ENCODE results near the gene IPO8. TPM values are rescaled to one million over a fixed set of nuclear protein-coding genes. Genes with fewer than 3 reads are reported as not detected.

IPO8 gene
- total RNA-seq, 2 donors from 2014 or later: 31.9 to 40.3 TPM

DNA sequence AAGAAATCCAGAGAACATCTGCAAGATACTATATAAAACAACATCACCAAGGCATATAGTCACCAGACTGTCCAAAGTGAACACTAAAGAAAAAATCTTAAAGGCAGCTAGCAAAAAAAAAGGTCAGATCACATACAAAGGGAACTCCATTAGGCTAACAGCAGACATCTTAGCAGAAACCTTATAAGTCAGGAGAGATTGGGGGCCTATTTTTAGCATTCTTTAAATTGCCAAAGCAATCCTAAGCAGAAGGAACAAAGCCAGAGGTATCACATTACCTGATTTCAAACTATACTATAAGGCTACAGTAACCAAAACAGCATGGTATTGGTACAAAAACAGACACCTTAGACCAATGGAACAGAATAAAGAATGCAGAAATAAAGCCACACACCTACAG lies 92.5 kb downstream of the IPO8 start:
- TF ChIP-seq POLR2A (IDR thresholded peaks at IDR 0.05) (no peak), POLR2AphosphoS5 (IDR thresholded peaks at IDR 0.05) (no peak)
- TF ChIP-seq, protein P1, sequence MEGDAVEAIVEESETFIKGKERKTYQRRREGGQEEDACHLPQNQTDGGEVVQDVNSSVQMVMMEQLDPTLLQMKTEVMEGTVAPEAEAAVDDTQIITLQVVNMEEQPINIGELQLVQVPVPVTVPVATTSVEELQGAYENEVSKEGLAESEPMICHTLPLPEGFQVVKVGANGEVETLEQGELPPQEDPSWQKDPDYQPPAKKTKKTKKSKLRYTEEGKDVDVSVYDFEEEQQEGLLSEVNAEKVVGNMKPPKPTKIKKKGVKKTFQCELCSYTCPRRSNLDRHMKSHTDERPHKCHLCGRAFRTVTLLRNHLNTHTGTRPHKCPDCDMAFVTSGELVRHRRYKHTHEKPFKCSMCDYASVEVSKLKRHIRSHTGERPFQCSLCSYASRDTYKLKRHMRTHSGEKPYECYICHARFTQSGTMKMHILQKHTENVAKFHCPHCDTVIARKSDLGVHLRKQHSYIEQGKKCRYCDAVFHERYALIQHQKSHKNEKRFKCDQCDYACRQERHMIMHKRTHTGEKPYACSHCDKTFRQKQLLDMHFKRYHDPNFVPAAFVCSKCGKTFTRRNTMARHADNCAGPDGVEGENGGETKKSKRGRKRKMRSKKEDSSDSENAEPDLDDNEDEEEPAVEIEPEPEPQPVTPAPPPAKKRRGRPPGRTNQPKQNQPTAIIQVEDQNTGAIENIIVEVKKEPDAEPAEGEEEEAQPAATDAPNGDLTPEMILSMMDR (IDR thresholded peaks at IDR 0.05): no peak
- intact Hi-C loops (cut with DNase I): no loop called here

DNA sequence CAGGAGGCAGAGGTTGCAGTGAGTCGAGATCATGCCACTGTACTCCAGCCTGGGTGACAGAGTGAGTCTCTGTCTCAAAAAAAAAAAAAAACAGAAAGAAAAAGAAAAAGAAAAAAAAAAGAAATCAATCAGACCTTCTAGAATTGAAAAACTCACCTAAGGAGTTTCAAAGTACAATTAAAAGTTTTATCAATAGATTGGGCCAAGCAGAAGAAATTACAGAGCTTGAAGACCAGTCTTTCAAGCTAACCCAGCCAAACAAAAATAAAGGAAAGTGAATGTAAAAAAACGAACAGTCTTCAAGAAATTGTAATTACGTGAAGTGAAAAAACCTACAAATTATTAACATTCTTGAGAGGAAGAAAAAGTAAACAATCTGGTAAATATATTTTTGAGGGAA lies 93.0 kb downstream of the IPO8 start:
- H3K36me3 ChIP-seq: no peaks in the 10 kb centered on the region
- TF ChIP-seq, protein P1 (IDR thresholded peaks at IDR 0.05): no peak
- TF ChIP-seq POLR2A (IDR thresholded peaks at IDR 0.05): no peak
- no peak for TF ChIP-seq POLR2AphosphoS5 (IDR thresholded peaks at IDR 0.05)
- no peak for DNase-seq (ENCODE audit: low spot score)
- H3K4me1 ChIP-seq (replicated peaks): no peaks in the 10 kb centered on the region
- no peaks in the 10 kb centered on the region for H3K9me3 ChIP-seq
- no peak overlapping the region for H3K27ac ChIP-seq
- 98% methylated on average over 3 of the region's 3 CpGs for WGBS
- intact Hi-C loops (cut with DNase I): no loop called here
- no peaks in the 10 kb centered on the region for H3K27me3 ChIP-seq (replicated peaks; ENCODE audit: insufficient read depth)
- H3K4me3 ChIP-seq: no peak overlapping the region

More for the DNA sequence above, 92.5 kb downstream of the IPO8 start:
- no peaks in the 10 kb centered on the region for H3K4me1 ChIP-seq (replicated peaks)
- DNase-seq (ENCODE audit: low spot score): no peak
- H3K27ac ChIP-seq: no peak overlapping the region
- H3K9me3 ChIP-seq: no peaks in the 10 kb centered on the region
- no peaks in the 10 kb centered on the region for H3K36me3 ChIP-seq
- H3K27me3 ChIP-seq (replicated peaks; ENCODE audit: insufficient read depth): no peaks in the 10 kb centered on the region
- H3K4me3 ChIP-seq: no peak overlapping the region

DNA sequence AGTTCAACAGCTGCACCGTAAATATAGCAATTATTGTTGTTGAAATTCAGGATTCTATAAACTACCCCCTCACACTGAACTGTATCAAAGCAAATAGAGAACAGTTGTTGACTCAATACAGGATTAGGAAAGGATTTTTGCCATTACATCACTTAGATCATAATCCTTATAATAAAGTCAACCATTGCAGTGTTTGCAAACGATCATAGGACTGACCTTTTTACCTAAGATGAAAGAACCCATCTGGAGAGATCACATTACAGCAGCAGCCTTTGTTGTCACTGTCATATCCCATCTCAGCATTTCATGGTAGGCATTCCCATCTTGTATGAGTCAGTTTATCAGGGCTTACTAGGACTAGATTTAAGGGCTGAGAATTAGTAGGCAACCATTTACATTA lies 96.1 kb downstream of the IPO8 start:
- no peaks in the 10 kb centered on the region for H3K4me1 ChIP-seq (replicated peaks)

DNA sequence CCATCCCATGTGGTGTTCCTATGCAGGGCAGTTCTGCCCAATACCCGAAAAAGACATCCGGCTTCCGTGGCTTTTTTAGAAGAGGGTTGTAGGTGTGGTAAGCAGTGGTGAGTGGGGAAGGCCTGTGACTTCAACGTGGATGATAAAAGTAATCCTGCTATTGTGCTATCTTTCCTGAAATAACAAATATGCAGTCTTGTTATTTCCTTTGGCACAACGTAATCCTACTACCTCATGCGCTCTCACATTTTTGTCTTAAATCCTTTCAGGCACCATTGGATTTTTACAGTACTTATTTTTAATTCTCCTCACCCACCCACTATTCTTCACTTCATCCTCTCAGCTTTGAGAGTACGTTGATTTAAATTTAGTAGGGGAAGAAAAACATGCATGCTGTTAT lies 96.8 kb downstream of the IPO8 start:
- no peaks in the 10 kb centered on the region for H3K4me1 ChIP-seq (replicated peaks)
- intact Hi-C loops (cut with DNase I): no loop called here
- H3K4me3 ChIP-seq: no peak overlapping the region
- no peaks in the 10 kb centered on the region for H3K36me3 ChIP-seq
- H3K27me3 ChIP-seq (replicated peaks; ENCODE audit: insufficient read depth): no peaks in the 10 kb centered on the region
- 82% methylated on average over 7 of the region's 7 CpGs for WGBS
- no peak overlapping the region for H3K27ac ChIP-seq
- TF ChIP-seq POLR2AphosphoS5 (IDR thresholded peaks at IDR 0.05) (no peak), POLR2A (IDR thresholded peaks at IDR 0.05) (no peak)
- TF ChIP-seq, protein P1 (IDR thresholded peaks at IDR 0.05): no peak
- no peak for DNase-seq (ENCODE audit: low spot score)
- H3K9me3 ChIP-seq: no peaks in the 10 kb centered on the region

More for the DNA sequence above, 96.1 kb downstream of the IPO8 start:
- 31% methylated on average over 2 of the region's 2 CpGs for WGBS
- intact Hi-C loops (cut with DNase I): no loop called here
- H3K4me3 ChIP-seq: no peak overlapping the region
- DNase-seq (ENCODE audit: low spot score): no peak
- no peak overlapping the region for H3K27ac ChIP-seq
- H3K36me3 ChIP-seq: no peaks in the 10 kb centered on the region
- TF ChIP-seq, protein P1 (IDR thresholded peaks at IDR 0.05): no peak
- TF ChIP-seq POLR2AphosphoS5 (IDR thresholded peaks at IDR 0.05): no peak
- no peak for TF ChIP-seq POLR2A (IDR thresholded peaks at IDR 0.05)
- no peaks in the 10 kb centered on the region for H3K27me3 ChIP-seq (replicated peaks; ENCODE audit: insufficient read depth)
- no peaks in the 10 kb centered on the region for H3K9me3 ChIP-seq

DNA sequence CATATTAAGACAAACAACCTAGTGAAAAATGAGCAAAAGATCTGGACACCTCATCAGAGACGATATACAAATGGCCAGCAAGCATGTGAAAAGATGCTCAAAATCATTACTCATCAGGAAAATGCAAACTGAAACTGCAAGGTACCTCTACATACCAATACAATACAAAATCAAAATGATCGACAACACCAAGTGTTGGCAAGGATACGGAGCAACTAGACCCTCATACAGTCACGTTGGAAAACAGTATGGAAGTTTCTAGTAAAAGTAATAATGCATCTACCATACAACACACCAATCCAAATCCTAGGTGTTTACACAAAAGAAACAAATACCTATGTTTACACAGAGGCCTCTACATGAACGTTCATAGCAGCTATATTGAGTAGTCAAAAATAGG lies 99.9 kb downstream of the IPO8 start:
- WGBS: 82% methylated on average over 5 of the region's 5 CpGs
- no peak for DNase-seq (ENCODE audit: low spot score)
- no peaks in the 10 kb centered on the region for H3K9me3 ChIP-seq

More for the DNA sequence above, 99.9 kb downstream of the IPO8 start:
- intact Hi-C loops (cut with DNase I): no loop called here
- H3K27ac ChIP-seq: no peak overlapping the region
- no peaks in the 10 kb centered on the region for H3K27me3 ChIP-seq (replicated peaks; ENCODE audit: insufficient read depth)
- H3K4me3 ChIP-seq: no peak overlapping the region
- TF ChIP-seq POLR2AphosphoS5 (IDR thresholded peaks at IDR 0.05): no peak
- no peak for TF ChIP-seq POLR2A (IDR thresholded peaks at IDR 0.05)
- TF ChIP-seq, protein P1 (IDR thresholded peaks at IDR 0.05): no peak
- no peaks in the 10 kb centered on the region for H3K4me1 ChIP-seq (replicated peaks)
- no peaks in the 10 kb centered on the region for H3K36me3 ChIP-seq

All from prostate gland (tissue), 2 donors.